ENCODE data around the gene VOPP1. TPM values are rescaled to one million over a fixed set of nuclear protein-coding genes. Genes with fewer than 3 reads are reported as not detected.

VOPP1 gene
- polyA plus RNA-seq, 3 donors from 2014 or later, result 54.0 to 119 (median 57.9) TPM

DNA sequence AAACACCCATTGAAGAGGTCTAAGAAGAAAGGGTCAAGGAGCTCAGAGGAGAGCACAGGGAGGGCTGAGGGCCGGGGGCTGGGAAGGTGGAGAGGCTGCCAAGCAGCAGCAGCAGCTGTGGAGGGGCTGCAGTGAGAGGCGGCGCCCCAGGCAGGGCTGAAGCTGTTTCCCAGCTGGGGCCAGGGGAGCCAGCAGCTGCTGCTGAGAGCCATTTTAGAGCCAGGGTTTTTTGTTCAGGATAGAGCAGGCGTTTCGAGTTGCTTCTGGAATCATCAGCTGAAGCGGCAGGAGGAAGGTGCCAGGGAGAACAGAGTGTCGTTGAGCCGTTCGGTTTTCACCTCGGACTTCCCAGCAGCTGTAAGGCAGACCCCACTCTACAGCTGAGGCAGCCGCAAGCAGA, 144.5 kb downstream of the VOPP1 start:
- Mint-ChIP-seq H3K9me3 (peaks cover 0 to 3% (median 0%) of the 10 kb centered on the region in 6 donors), H3K27me3 (ENCODE audit: low read depth in 3 of 3) (peaks cover 0 to 2% (median 1%) of the 10 kb centered on the region in 3 donors), H3K27ac (no peak overlapping the region), H3K4me3 (no peak overlapping the region), H3K4me1 (peaks cover 6 to 8% of the 10 kb centered on the region in 2 donors), H3K36me3 (peaks cover 14 to 29% (median 27%) of the 10 kb centered on the region in 3 donors)
- DNase-seq, result no peak

DNA sequence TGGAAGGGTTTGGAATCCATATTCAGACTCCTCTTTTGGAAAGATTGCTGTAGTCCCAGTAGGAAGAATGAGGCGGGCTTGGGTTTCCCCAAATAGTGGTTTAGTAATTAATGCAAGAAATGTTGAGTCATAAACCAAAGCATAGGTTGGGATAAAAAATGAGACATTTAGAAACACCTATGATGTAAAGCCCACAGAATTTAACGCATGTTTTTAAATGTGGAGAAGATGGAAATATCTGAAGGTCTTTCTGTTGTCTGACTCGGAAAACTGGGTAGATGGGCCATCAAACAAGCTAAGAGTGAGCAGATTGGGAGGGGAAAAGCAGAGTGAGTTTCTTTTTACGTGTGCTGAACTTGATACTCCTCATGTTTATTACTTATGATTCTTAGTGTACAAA, 145.0 kb downstream of the VOPP1 start:
- peaks cover 2 to 3% of the 10 kb centered on the region in 2 donors for H3K4me1 Mint-ChIP-seq
- H3K27me3 Mint-ChIP-seq (ENCODE audit: low read depth in 3 of 3), result peaks cover 0 to 2% (median 0%) of the 10 kb centered on the region in 3 donors
- peaks cover 0 to 3% (median 0%) of the 10 kb centered on the region in 6 donors for H3K9me3 Mint-ChIP-seq
- DNase-seq, result no peak
- no peak overlapping the region for H3K4me3 Mint-ChIP-seq
- H3K36me3 Mint-ChIP-seq, result peaks cover 14 to 29% (median 27%) of the 10 kb centered on the region in 3 donors
- H3K27ac Mint-ChIP-seq, result no peak overlapping the region

DNA sequence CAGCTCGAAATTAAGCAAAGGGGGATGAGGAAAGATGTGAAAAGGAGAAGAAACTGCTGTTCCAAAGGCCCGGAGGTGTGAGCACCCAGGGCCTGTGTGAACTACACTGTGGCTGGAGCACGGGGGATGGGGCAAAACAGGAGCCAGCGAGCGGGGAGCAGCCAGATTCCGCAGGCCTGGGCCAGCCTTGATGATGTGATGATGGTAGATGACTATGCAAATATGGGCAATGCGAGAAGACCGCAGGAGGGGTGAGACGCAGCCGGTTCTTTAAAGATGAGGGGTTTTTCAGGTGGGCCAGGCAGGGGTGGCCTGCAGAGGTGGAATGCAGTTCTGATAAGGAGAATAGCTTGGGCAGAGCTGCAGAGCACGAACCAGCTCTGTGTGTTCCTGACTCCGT, 145.6 kb downstream of the VOPP1 start:
- Mint-ChIP-seq H3K27me3 (ENCODE audit: low read depth in 3 of 3) (peaks cover 0 to 2% (median 0%) of the 10 kb centered on the region in 3 donors), H3K4me1 (no peaks in the 10 kb centered on the region), H3K4me3 (no peak overlapping the region), H3K27ac (peak overlapping the region in 1 of 6 donors; percentile 33), H3K36me3 (peaks cover 14 to 29% (median 27%) of the 10 kb centered on the region in 3 donors), H3K9me3 (peaks cover 0 to 3% (median 0%) of the 10 kb centered on the region in 6 donors)
- no peak for DNase-seq

- H3K9me3 Mint-ChIP-seq, result peaks cover 0 to 3% (median 0%) of the 10 kb centered on the region in 6 donors
- H3K27ac Mint-ChIP-seq, result no peak overlapping the region
- peaks cover 14 to 29% (median 27%) of the 10 kb centered on the region in 3 donors for H3K36me3 Mint-ChIP-seq
- H3K27me3 Mint-ChIP-seq (ENCODE audit: low read depth in 3 of 3), result peaks cover 0 to 2% (median 0%) of the 10 kb centered on the region in 3 donors
- no peak for DNase-seq
- H3K4me1 Mint-ChIP-seq, result no peaks in the 10 kb centered on the region
- no peak overlapping the region for H3K4me3 Mint-ChIP-seq
Measured at GRCh38 chr7:55425141-55425752, 147.1 kb downstream of the VOPP1 start.

GRCh38 chr7:55423891-55424290, 148.4 kb downstream of the VOPP1 start:
- peaks cover 0 to 2% (median 0%) of the 10 kb centered on the region in 3 donors for H3K27me3 Mint-ChIP-seq (ENCODE audit: low read depth in 3 of 3)
- H3K4me3 Mint-ChIP-seq, result no peak overlapping the region
- H3K36me3 Mint-ChIP-seq, result peaks cover 14 to 29% (median 27%) of the 10 kb centered on the region in 3 donors
- H3K9me3 Mint-ChIP-seq, result peaks cover 0 to 3% (median 0%) of the 10 kb centered on the region in 6 donors
- no peak for DNase-seq
- H3K27ac Mint-ChIP-seq, result no peak overlapping the region
- H3K4me1 Mint-ChIP-seq, result no peaks in the 10 kb centered on the region

GRCh38 chr7:55423277-55423711, 149.0 kb downstream of the VOPP1 start:
- no peak overlapping the region for H3K4me3 Mint-ChIP-seq
- H3K36me3 Mint-ChIP-seq, result peaks cover 14 to 29% (median 23%) of the 10 kb centered on the region in 3 donors
- peaks cover 0 to 2% (median 0%) of the 10 kb centered on the region in 3 donors for H3K27me3 Mint-ChIP-seq (ENCODE audit: low read depth in 3 of 3)
- no peaks in the 10 kb centered on the region for H3K4me1 Mint-ChIP-seq
- peaks cover 0 to 3% (median 0%) of the 10 kb centered on the region in 6 donors for H3K9me3 Mint-ChIP-seq
- no peak overlapping the region for H3K27ac Mint-ChIP-seq
- no peak for DNase-seq

Other genes starting within 250 kb of the VOPP1 start
- gene LANCL2, start 207.2 kb downstream of the VOPP1 start, polyA plus RNA-seq, result 1 to 10 TPM; 5.6 to 9.5 (median 5.8) TPM